Measurements from ENCODE around the gene STK32B.

Gene STK32B

GRCh38 chr4:5463936-5464650 lies 412.8 kb downstream of the STK32B start:
- Mint-ChIP-seq H3K27me3 (no peaks in the 10 kb centered on the region), H3K4me3 (no peak overlapping the region), H3K9me3 (no peaks in the 10 kb centered on the region), H3K4me1 (no peaks in the 10 kb centered on the region), H3K27ac (no peak overlapping the region), H3K36me3 (no peaks in the 10 kb centered on the region)
- ATAC-seq (replicated peaks) (no peak), DNase-seq (no peak)

GRCh38 chr4:5465529-5465928 lies 414.2 kb downstream of the STK32B start:
- Mint-ChIP-seq H3K27ac (no peak overlapping the region), H3K4me3 (no peak overlapping the region), H3K4me1 (no peaks in the 10 kb centered on the region), H3K36me3 (no peaks in the 10 kb centered on the region), H3K27me3 (no peaks in the 10 kb centered on the region), H3K9me3 (no peaks in the 10 kb centered on the region)
- no peak for ATAC-seq (replicated peaks)
- no peak for DNase-seq

GRCh38 chr4:5465956-5466355 lies 414.7 kb downstream of the STK32B start:
- Mint-ChIP-seq H3K4me1 (no peaks in the 10 kb centered on the region), H3K36me3 (no peaks in the 10 kb centered on the region), H3K4me3 (no peak overlapping the region), H3K27ac (no peak overlapping the region), H3K9me3 (no peaks in the 10 kb centered on the region), H3K27me3 (no peaks in the 10 kb centered on the region)
- ATAC-seq (replicated peaks), result no peak
- no peak for DNase-seq

- H3K27ac Mint-ChIP-seq, result no peak overlapping the region
- no peaks in the 10 kb centered on the region for H3K4me1 Mint-ChIP-seq
- no peak overlapping the region for H3K4me3 Mint-ChIP-seq
- ATAC-seq (replicated peaks) (no peak), DNase-seq (no peak)
- no peaks in the 10 kb centered on the region for H3K9me3 Mint-ChIP-seq
- no peaks in the 10 kb centered on the region for H3K36me3 Mint-ChIP-seq
- no peaks in the 10 kb centered on the region for H3K27me3 Mint-ChIP-seq
These were observed 415.8 kb downstream of the STK32B start for GRCh38 chr4:5467111-5467510.

- Mint-ChIP-seq H3K27me3 (no peaks in the 10 kb centered on the region), H3K4me1 (no peaks in the 10 kb centered on the region), H3K4me3 (no peak overlapping the region), H3K27ac (no peak overlapping the region), H3K36me3 (no peaks in the 10 kb centered on the region), H3K9me3 (no peaks in the 10 kb centered on the region)
- DNase-seq (no peak), ATAC-seq (replicated peaks) (no peak)
These were observed 418.0 kb downstream of the STK32B start for GRCh38 chr4:5469151-5469775.

GRCh38 chr4:5469861-5470260 lies 418.6 kb downstream of the STK32B start:
- Mint-ChIP-seq H3K27ac (no peak overlapping the region), H3K9me3 (no peaks in the 10 kb centered on the region), H3K36me3 (no peaks in the 10 kb centered on the region), H3K4me1 (no peaks in the 10 kb centered on the region), H3K27me3 (no peaks in the 10 kb centered on the region), H3K4me3 (no peak overlapping the region)
- no peak for DNase-seq
- no peak for ATAC-seq (replicated peaks)

- Mint-ChIP-seq H3K27ac (no peak overlapping the region), H3K9me3 (no peaks in the 10 kb centered on the region), H3K36me3 (no peaks in the 10 kb centered on the region), H3K27me3 (no peaks in the 10 kb centered on the region), H3K4me1 (no peaks in the 10 kb centered on the region), H3K4me3 (no peak overlapping the region)
- DNase-seq, result no peak
- ATAC-seq (replicated peaks), result no peak
These were observed 419.3 kb downstream of the STK32B start for GRCh38 chr4:5470318-5471198.

GRCh38 chr4:5471206-5471605 lies 419.9 kb downstream of the STK32B start:
- Mint-ChIP-seq H3K4me1 (no peaks in the 10 kb centered on the region), H3K4me3 (no peak overlapping the region), H3K27me3 (no peaks in the 10 kb centered on the region), H3K9me3 (no peaks in the 10 kb centered on the region), H3K36me3 (no peaks in the 10 kb centered on the region), H3K27ac (no peak overlapping the region)
- no peak for DNase-seq
- ATAC-seq (replicated peaks), result no peak

GRCh38 chr4:5471691-5472090 lies 420.4 kb downstream of the STK32B start:
- ATAC-seq (replicated peaks), result no peak
- no peak overlapping the region for H3K27ac Mint-ChIP-seq

GRCh38 chr4:5472160-5472591 lies 420.9 kb downstream of the STK32B start:
- no peak for DNase-seq
- Mint-ChIP-seq H3K4me3 (no peak overlapping the region), H3K4me1 (no peaks in the 10 kb centered on the region), H3K9me3 (no peaks in the 10 kb centered on the region), H3K27me3 (no peaks in the 10 kb centered on the region), H3K36me3 (no peaks in the 10 kb centered on the region), H3K27ac (no peak overlapping the region)
- no peak for ATAC-seq (replicated peaks)

More at GRCh38 chr4:5471691-5472090, 420.4 kb downstream of the STK32B start:
- no peak for DNase-seq
- no peaks in the 10 kb centered on the region for H3K9me3 Mint-ChIP-seq
- H3K36me3 Mint-ChIP-seq, result no peaks in the 10 kb centered on the region
- no peaks in the 10 kb centered on the region for H3K27me3 Mint-ChIP-seq
- no peak overlapping the region for H3K4me3 Mint-ChIP-seq
- H3K4me1 Mint-ChIP-seq, result no peaks in the 10 kb centered on the region

- no peaks in the 10 kb centered on the region for H3K4me1 Mint-ChIP-seq
- H3K27me3 Mint-ChIP-seq, result no peaks in the 10 kb centered on the region
- DNase-seq (no peak), ATAC-seq (replicated peaks) (no peak)
- no peak overlapping the region for H3K27ac Mint-ChIP-seq
- H3K4me3 Mint-ChIP-seq, result no peak overlapping the region
- no peaks in the 10 kb centered on the region for H3K9me3 Mint-ChIP-seq
- no peaks in the 10 kb centered on the region for H3K36me3 Mint-ChIP-seq
These were observed 421.8 kb downstream of the STK32B start for GRCh38 chr4:5473125-5473524.

GRCh38 chr4:5474756-5475155 lies 423.5 kb downstream of the STK32B start:
- H3K9me3 Mint-ChIP-seq, result no peaks in the 10 kb centered on the region
- DNase-seq, result no peak
- H3K4me1 Mint-ChIP-seq, result no peaks in the 10 kb centered on the region
- H3K4me3 Mint-ChIP-seq, result no peak overlapping the region
- H3K27ac Mint-ChIP-seq, result no peak overlapping the region
- no peaks in the 10 kb centered on the region for H3K27me3 Mint-ChIP-seq
- H3K36me3 Mint-ChIP-seq, result no peaks in the 10 kb centered on the region
- no peak for ATAC-seq (replicated peaks)

- Mint-ChIP-seq H3K9me3 (peaks cover 0 to 2% of the 10 kb centered on the region in 2 donors), H3K4me1 (no peaks in the 10 kb centered on the region), H3K27me3 (no peaks in the 10 kb centered on the region), H3K4me3 (no peak overlapping the region), H3K27ac (no peak overlapping the region), H3K36me3 (no peaks in the 10 kb centered on the region)
- ATAC-seq (replicated peaks) (no peak), DNase-seq (no peak)
These were observed 426.3 kb downstream of the STK32B start for GRCh38 chr4:5477613-5478012.

- Mint-ChIP-seq H3K4me1 (no peaks in the 10 kb centered on the region), H3K36me3 (no peaks in the 10 kb centered on the region), H3K27ac (no peak overlapping the region), H3K9me3 (peaks cover 0 to 2% of the 10 kb centered on the region in 2 donors), H3K27me3 (no peaks in the 10 kb centered on the region), H3K4me3 (no peak overlapping the region)
- DNase-seq (no peak), ATAC-seq (replicated peaks) (no peak)
These were observed 426.9 kb downstream of the STK32B start for GRCh38 chr4:5478169-5478568.

GRCh38 chr4:5478697-5479096 lies 427.4 kb downstream of the STK32B start:
- no peaks in the 10 kb centered on the region for H3K27me3 Mint-ChIP-seq
- DNase-seq (no peak), ATAC-seq (replicated peaks) (no peak)
- H3K27ac Mint-ChIP-seq, result no peak overlapping the region
- no peaks in the 10 kb centered on the region for H3K36me3 Mint-ChIP-seq
- no peaks in the 10 kb centered on the region for H3K4me1 Mint-ChIP-seq
- H3K9me3 Mint-ChIP-seq, result peaks cover 0 to 6% of the 10 kb centered on the region in 2 donors
- no peak overlapping the region for H3K4me3 Mint-ChIP-seq

All from stimulated activated naive B cell treated with anti-CD40 and anti-IgM and Interleukin-4, amounts not matched to agents 10 μg/mL and 1 μg/mL and 100 μg/mL, for 72 hours (primary cell).